ENCODE results near the gene DENND1A.

DNA sequence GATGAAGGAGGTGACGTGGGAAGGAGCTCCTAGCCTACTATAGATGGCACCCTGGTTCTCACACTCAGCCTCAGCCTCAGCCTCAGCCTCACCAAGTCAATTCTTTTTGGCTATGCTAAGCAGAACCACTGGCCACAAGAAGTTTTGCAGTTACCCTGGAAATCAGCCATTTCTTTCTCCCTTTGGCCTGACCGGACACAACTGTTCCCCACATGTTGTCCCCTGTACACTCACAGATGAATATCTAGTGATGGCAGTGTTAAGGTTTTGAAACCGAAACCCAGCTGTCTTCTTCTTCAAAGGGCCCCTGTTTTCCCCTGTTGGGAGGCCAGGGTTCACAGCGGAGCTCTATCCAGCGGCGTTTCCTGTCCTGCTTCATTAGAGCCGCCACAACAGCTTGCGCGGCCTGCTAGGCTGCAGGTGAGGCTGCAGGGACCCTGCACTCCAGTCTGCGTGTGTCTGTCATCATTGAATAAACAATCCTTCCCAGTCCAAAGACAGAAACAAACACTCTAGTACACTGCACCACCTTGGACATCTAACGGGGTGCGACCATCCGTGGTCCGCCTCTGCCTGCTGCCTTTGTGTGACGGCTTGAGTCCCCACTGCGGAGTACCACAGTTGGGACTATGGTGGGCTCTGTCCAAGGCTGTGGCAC, 250.5 kb downstream of the DENND1A start:
- TF ChIP-seq, protein P1, sequence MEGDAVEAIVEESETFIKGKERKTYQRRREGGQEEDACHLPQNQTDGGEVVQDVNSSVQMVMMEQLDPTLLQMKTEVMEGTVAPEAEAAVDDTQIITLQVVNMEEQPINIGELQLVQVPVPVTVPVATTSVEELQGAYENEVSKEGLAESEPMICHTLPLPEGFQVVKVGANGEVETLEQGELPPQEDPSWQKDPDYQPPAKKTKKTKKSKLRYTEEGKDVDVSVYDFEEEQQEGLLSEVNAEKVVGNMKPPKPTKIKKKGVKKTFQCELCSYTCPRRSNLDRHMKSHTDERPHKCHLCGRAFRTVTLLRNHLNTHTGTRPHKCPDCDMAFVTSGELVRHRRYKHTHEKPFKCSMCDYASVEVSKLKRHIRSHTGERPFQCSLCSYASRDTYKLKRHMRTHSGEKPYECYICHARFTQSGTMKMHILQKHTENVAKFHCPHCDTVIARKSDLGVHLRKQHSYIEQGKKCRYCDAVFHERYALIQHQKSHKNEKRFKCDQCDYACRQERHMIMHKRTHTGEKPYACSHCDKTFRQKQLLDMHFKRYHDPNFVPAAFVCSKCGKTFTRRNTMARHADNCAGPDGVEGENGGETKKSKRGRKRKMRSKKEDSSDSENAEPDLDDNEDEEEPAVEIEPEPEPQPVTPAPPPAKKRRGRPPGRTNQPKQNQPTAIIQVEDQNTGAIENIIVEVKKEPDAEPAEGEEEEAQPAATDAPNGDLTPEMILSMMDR (IDR thresholded peaks at IDR 0.05), result no peak
- TF ChIP-seq POLR2AphosphoS5 (IDR thresholded peaks at IDR 0.05), result no peak
- no peak for TF ChIP-seq EP300 (IDR thresholded peaks at IDR 0.05)
- TF ChIP-seq POLR2A (IDR thresholded peaks at IDR 0.05), result no peak
